SK-N-SH (cell line): Measurements from ENCODE around the gene PDGFC. TPM values are rescaled to one million over a fixed set of nuclear protein-coding genes. Genes with fewer than 3 reads are reported as not detected.

Source experiments
- CTCF ChIA-PET: fragments of 300-600, 350-600 bp; formaldehyde crosslinking; extraction: SDS; loops from one replicate; lab custom pipeline; 2021; lab: Yijun Ruan, JAX
- POLR2A ChIA-PET: fragments of 350-600 bp; sonication (Branson Sonifier 250); formaldehyde crosslinking; extraction: SDS; loops from one replicate; lab custom pipeline; 2020; ENCODE audit warnings: antibody characterized with exemption, inconsistent platforms; lab: Yijun Ruan, JAX
- DNase-seq: peaks from one replicate; pipeline ENCODE4 v3.0.0; 2012
- H2AFZ ChIP-seq: fragments of 200-600 bp; sonication (generic); 2 replicates; pipeline ENCODE4 v1.8.1; 2016; ENCODE audit warnings: antibody characterized with exemption, mild to moderate bottlenecking, low read depth
- H3F3A ChIP-seq: fragments of 200-600 bp; sonication (generic); replicated peaks from 2 replicates; pipeline ENCODE3; 2016; ENCODE audit warnings: antibody characterized with exemption, mild to moderate bottlenecking; ENCODE audit not compliant: insufficient read depth
- H3K27ac ChIP-seq, 2 experiments: fragments of 200-500 bp in 1 of 2; fragments of 200-600 bp in 1 of 2; sonication (Bioruptor generic) in 1 of 2; sonication (generic), shearing (Covaris generic) in 1 of 2; 2 replicates each; pipeline versions ENCODE4 v1.5.1 to v1.6.1; 2014 to 2016; ENCODE audit warnings: low read depth in 2 of 2, inconsistent platforms in 1 of 2, low read length in 1 of 2, mild to moderate bottlenecking in 1 of 2, mixed read lengths in 1 of 2
- H3K27me3 ChIP-seq: fragments of 200-600 bp; sonication (generic), shearing (Covaris generic); 2 replicates; pipeline ENCODE4 v1.6.1; 2016; ENCODE audit warnings: mixed run types; ENCODE audit not compliant: insufficient read depth
- H3K36me3 ChIP-seq, 2 experiments: fragments of 200-500 bp in 1 of 2; fragments of 200-600 bp in 1 of 2; sonication (Bioruptor generic) in 1 of 2; sonication (generic) in 1 of 2; replicated peaks in 1 of 2; 2 replicates each; pipeline versions ENCODE3 to v1.5.1; 2014 to 2016; ENCODE audit warnings: low read length in 1 of 2, mild to moderate bottlenecking in 1 of 2; ENCODE audit not compliant: insufficient read depth in 2 of 2, control insufficient read depth in 1 of 2
- H3K4me1 ChIP-seq, 2 experiments: fragments of 200-500 bp in 1 of 2; fragments of 200-600 bp in 1 of 2; sonication (Bioruptor generic) in 1 of 2; sonication (generic), shearing (Covaris generic) in 1 of 2; 2 replicates each; pipeline versions ENCODE4 v1.5.1 to v1.6.1; 2014 to 2016; ENCODE audit warnings: low read depth in 1 of 2, low read length in 1 of 2, mixed run types in 1 of 2; ENCODE audit not compliant: insufficient read depth in 2 of 2, control insufficient read depth in 1 of 2
- H3K4me2 ChIP-seq: fragments of 200-600 bp; sonication (generic), shearing (Covaris generic); 2 replicates; pipeline ENCODE4 v1.6.1; 2017; ENCODE audit warnings: mixed run types
- H3K4me3 ChIP-seq, 2 experiments: fragments of 200-500 bp in 1 of 2; fragments of 200-600 bp in 1 of 2; sonication (Bioruptor generic) in 1 of 2; sonication (generic), shearing (Covaris generic) in 1 of 2; 2 replicates each; pipeline versions ENCODE4 v1.5.1 to v1.8.1; 2014 to 2016; ENCODE audit warnings: low read depth in 2 of 2, inconsistent platforms in 1 of 2, low read length in 1 of 2, mild to moderate bottlenecking in 1 of 2, mixed read lengths in 1 of 2, moderate library complexity in 1 of 2
- H3K79me2 ChIP-seq: fragments of 200-600 bp; sonication (generic); 2 replicates; pipeline ENCODE4 v1.8.1; 2017; ENCODE audit warnings: mild to moderate bottlenecking; ENCODE audit not compliant: insufficient read depth
- H3K9ac ChIP-seq: fragments of 200-600 bp; sonication (generic); 2 replicates; pipeline ENCODE4 v1.6.1; 2017; ENCODE audit warnings: mixed run types
- H3K9me2 ChIP-seq: fragments of 200-600 bp; sonication (generic); 2 replicates; pipeline ENCODE4 v1.6.1; 2017; ENCODE audit warnings: mixed run types
- H3K9me3 ChIP-seq: fragments of 200-600 bp; sonication (generic); 2 replicates; pipeline ENCODE4 v1.6.1; 2017; ENCODE audit warnings: mixed run types, mild to moderate bottlenecking, moderate library complexity
- H4K20me1 ChIP-seq: fragments of 200-600 bp; sonication (generic); 2 replicates; pipeline ENCODE4 v1.6.1; 2017; ENCODE audit warnings: mild to moderate bottlenecking, mixed run types; ENCODE audit not compliant: insufficient read depth
- CHD2 ChIP-seq: fragments of 150-350 bp; IDR thresholded peaks from 2 replicates; pipeline ENCODE4 v1.6.1; 2018; ENCODE audit warnings: low read length; ENCODE audit not compliant: partially characterized antibody
- ELF1 ChIP-seq: IDR thresholded peaks from 2 replicates; pipeline ENCODE4 v1.4.0; 2012
- EZH2phosphoT487 ChIP-seq: fragments of 200-600 bp; sonication (generic); IDR thresholded peaks from 2 replicates; pipeline ENCODE4 v1.6.1; 2017; ENCODE audit warnings: low read depth, mixed run types, mild to moderate bottlenecking, antibody characterized with exemption, moderate library complexity, borderline replicate concordance
- GABPA ChIP-seq: IDR thresholded peaks from 2 replicates; pipeline ENCODE4 v1.4.0; 2012; ENCODE audit warnings: low read depth, mild to moderate bottlenecking
- GATA2 ChIP-seq: sonication (generic); formaldehyde crosslinking; IDR thresholded peaks from 2 replicates; pipeline ENCODE4 v1.5.0; 2020; ENCODE audit warnings: mild to moderate bottlenecking, missing genetic modification reagents
- IRF3 ChIP-seq: fragments of 150-350 bp; IDR thresholded peaks from 2 replicates; pipeline ENCODE4 v1.6.1; 2016; ENCODE audit warnings: mild to moderate bottlenecking, low read depth, low read length
- JUND ChIP-seq: IDR thresholded peaks from 2 replicates; pipeline ENCODE4 v1.4.0; 2012
- MEF2A ChIP-seq: IDR thresholded peaks from 2 replicates; pipeline ENCODE4 v1.4.0; 2012; ENCODE audit warnings: low read depth, borderline replicate concordance
- MXI1 ChIP-seq: IDR thresholded peaks from 2 replicates; pipeline ENCODE4 v1.6.1; 2012; ENCODE audit warnings: mild to moderate bottlenecking, low read depth, low read length, improper control_type of control experiment
- NFIC ChIP-seq: IDR thresholded peaks from 2 replicates; pipeline ENCODE4 v1.4.0; 2012; ENCODE audit warnings: borderline replicate concordance
- NRF1 ChIP-seq: IDR thresholded peaks from 2 replicates; pipeline ENCODE4 v1.6.1; 2012; ENCODE audit warnings: low read depth, mild to moderate bottlenecking, low read length
- RAD21 ChIP-seq: IDR thresholded peaks from 2 replicates; pipeline ENCODE4 v1.6.1; 2012; ENCODE audit warnings: mild to moderate bottlenecking, low read length
- RCOR1 ChIP-seq: fragments of 150-350 bp; IDR thresholded peaks from 2 replicates; pipeline ENCODE4 v1.6.1; 2017; ENCODE audit warnings: antibody characterized with exemption, low read length
- RFX5 ChIP-seq: IDR thresholded peaks from 2 replicates; pipeline ENCODE4 v1.6.1; 2012; ENCODE audit warnings: mild to moderate bottlenecking, improper control_type of control experiment, low read length
- WGBS: methylation state at CpG from one replicate; pipeline ENCODE4 v1.1.6; 2017; ENCODE audit warnings: low lambda C conversion rate; 5-methylcytosine and 5-hydroxymethylcytosine counted together
- polyA plus RNA-seq, 3 experiments: library from polyadenylated mRNA; depleted of rRNA; stranded (reverse); fragments of >200 nt; gene quantifications; 2 replicates each; pipeline ENCODE4 v1.2.3, GENCODE V29; 2012
- TF ChIP-seq, protein P1 (sequence below): IDR thresholded peaks from 2 replicates; pipeline ENCODE4 v1.6.1; 2012; ENCODE audit warnings: mild to moderate bottlenecking, low read depth, low read length, moderate library complexity
- TF ChIP-seq, protein P2 (sequence below): IDR thresholded peaks from 2 replicates; pipeline ENCODE4 v1.4.0; 2012; ENCODE audit warnings: low read depth
- TF ChIP-seq, protein P3 (sequence below): fragments of 150-350 bp; IDR thresholded peaks from 2 replicates; pipeline ENCODE4 v1.6.1; 2017; ENCODE audit warnings: antibody characterized with exemption, low read length, low read depth, borderline replicate concordance

Gene PDGFC
- polyA plus RNA-seq, 1 of the 3 experiments (the other 2 are of a cell fraction) = 29.8 TPM

GRCh38 chr4:156815717-156816359 is 155.8 kb downstream of the PDGFC start:
- Histone ChIP-seq H3K27ac (no peak overlapping the region), H3K4me2 (no peak overlapping the region), H3K9me2 (no peaks in the 10 kb centered on the region), H3K36me3 (peaks cover 0 to 25% of the 10 kb centered on the region in 2 experiments), H3K9me3 (no peaks in the 10 kb centered on the region), H3K4me1 (peaks cover 0 to 11% of the 10 kb centered on the region in 2 experiments; a peak in 1 of 4 replicates), H3K27me3 (no peaks in the 10 kb centered on the region), H3F3A (peaks cover 13% of the 10 kb centered on the region), H3K9ac (no peak overlapping the region), H4K20me1 (no peaks in the 10 kb centered on the region), H3K79me2 (peaks cover 82% of the 10 kb centered on the region), H3K4me3 (no peak overlapping the region), H2AFZ (no peak overlapping the region)
- WGBS = 60% methylated on average over 4 of the region's 4 CpGs
- TF ChIP-seq RFX5 (no peak), MEF2A (no peak), GATA2 (CRISPR knock-in tag) (no peak), MXI1 (no peak), NFIC (no peak), EZH2phosphoT487 (no peak), GABPA (no peak), RAD21 (no peak)
- TF ChIP-seq, protein P1, sequence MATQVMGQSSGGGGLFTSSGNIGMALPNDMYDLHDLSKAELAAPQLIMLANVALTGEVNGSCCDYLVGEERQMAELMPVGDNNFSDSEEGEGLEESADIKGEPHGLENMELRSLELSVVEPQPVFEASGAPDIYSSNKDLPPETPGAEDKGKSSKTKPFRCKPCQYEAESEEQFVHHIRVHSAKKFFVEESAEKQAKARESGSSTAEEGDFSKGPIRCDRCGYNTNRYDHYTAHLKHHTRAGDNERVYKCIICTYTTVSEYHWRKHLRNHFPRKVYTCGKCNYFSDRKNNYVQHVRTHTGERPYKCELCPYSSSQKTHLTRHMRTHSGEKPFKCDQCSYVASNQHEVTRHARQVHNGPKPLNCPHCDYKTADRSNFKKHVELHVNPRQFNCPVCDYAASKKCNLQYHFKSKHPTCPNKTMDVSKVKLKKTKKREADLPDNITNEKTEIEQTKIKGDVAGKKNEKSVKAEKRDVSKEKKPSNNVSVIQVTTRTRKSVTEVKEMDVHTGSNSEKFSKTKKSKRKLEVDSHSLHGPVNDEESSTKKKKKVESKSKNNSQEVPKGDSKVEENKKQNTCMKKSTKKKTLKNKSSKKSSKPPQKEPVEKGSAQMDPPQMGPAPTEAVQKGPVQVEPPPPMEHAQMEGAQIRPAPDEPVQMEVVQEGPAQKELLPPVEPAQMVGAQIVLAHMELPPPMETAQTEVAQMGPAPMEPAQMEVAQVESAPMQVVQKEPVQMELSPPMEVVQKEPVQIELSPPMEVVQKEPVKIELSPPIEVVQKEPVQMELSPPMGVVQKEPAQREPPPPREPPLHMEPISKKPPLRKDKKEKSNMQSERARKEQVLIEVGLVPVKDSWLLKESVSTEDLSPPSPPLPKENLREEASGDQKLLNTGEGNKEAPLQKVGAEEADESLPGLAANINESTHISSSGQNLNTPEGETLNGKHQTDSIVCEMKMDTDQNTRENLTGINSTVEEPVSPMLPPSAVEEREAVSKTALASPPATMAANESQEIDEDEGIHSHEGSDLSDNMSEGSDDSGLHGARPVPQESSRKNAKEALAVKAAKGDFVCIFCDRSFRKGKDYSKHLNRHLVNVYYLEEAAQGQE = no peak
- TF ChIP-seq, protein P2, sequence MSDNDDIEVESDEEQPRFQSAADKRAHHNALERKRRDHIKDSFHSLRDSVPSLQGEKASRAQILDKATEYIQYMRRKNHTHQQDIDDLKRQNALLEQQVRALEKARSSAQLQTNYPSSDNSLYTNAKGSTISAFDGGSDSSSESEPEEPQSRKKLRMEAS = no peak
- CTCF ChIA-PET = no interaction called here
- POLR2A ChIA-PET = no interaction called here
- no peak for DNase-seq

DNA sequence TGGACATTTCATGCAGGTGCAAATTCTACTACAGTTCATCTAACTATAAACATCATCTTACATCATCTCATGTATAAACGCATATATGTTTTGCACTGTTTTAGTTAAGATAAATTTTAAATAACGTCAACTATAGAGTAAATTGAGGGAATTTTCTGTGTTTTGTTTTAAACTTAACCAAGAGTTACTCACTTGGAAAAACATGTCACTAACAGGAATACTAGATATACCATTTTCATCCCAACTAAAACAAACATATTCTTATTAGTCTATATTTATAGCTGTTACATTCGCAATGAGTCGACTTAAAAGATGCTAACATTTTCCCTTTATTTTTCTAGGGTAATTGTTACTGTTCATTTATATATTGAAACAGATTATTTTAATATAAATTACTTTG is 159.6 kb downstream of the PDGFC start:
- Histone ChIP-seq H3K4me3 (no peak overlapping the region), H3K27ac (no peak overlapping the region), H3K4me2 (no peak overlapping the region), H3K27me3 (no peaks in the 10 kb centered on the region), H3F3A (peaks cover 5% of the 10 kb centered on the region), H3K79me2 (peaks cover 71% of the 10 kb centered on the region), H3K9me3 (no peaks in the 10 kb centered on the region), H3K36me3 (peaks cover 2 to 25% of the 10 kb centered on the region in 2 experiments), H4K20me1 (no peaks in the 10 kb centered on the region), H3K4me1 (peaks cover 0 to 11% of the 10 kb centered on the region in 2 experiments; a peak in 1 of 4 replicates), H2AFZ (no peak overlapping the region), H3K9ac (no peak overlapping the region), H3K9me2 (no peaks in the 10 kb centered on the region)
- 97% methylated on average over 4 of the region's 4 CpGs for whole genome bisulfite sequencing
- POLR2A ChIA-PET = no interaction called here
- no peak for DNase-seq
- CTCF ChIA-PET = no interaction called here
- TF ChIP-seq RCOR1 (no peak), ELF1 (no peak), CHD2 (no peak), IRF3 (no peak), NRF1 (no peak), JUND (no peak)
- TF ChIP-seq, protein P3, sequence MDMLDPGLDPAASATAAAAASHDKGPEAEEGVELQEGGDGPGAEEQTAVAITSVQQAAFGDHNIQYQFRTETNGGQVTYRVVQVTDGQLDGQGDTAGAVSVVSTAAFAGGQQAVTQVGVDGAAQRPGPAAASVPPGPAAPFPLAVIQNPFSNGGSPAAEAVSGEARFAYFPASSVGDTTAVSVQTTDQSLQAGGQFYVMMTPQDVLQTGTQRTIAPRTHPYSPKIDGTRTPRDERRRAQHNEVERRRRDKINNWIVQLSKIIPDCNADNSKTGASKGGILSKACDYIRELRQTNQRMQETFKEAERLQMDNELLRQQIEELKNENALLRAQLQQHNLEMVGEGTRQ = no peak
- TF ChIP-seq, protein P2 = no peak
- TF ChIP-seq, protein P1 = no peak
